HepG2 (cell line): ENCODE data around the gene HES1. TPM values are rescaled to one million over a fixed set of nuclear protein-coding genes. Genes with fewer than 3 reads are reported as not detected.

Experiments
- BCL6 ChIP-seq: IDR thresholded peaks from 2 replicates; pipeline ENCODE4 v1.6.1; 2016; ENCODE audit warnings: missing genetic modification reagents, missing compliant biosample characterization
- CBX5 ChIP-seq: sonication (generic); formaldehyde crosslinking; IDR thresholded peaks from 2 replicates; pipeline ENCODE4 v1.4.0; 2020; ENCODE audit warnings: missing genetic modification reagents, borderline replicate concordance
- ETV6 ChIP-seq: sonication (generic); formaldehyde crosslinking; conservative IDR thresholded peaks from 2 replicates; pipeline ENCODE4 v1.4.0; 2020; ENCODE audit warnings: missing genetic modification reagents
- FIP1L1 ChIP-seq: fragments of 200-400 bp; formaldehyde crosslinking; IDR thresholded peaks from 2 replicates; pipeline ENCODE4 v1.6.1; 2018; ENCODE audit warnings: low read depth, mild to moderate bottlenecking, low read length, moderate library complexity, borderline replicate concordance; ENCODE audit not compliant: insufficient read depth
- FOXP4 ChIP-seq: sonication (generic); formaldehyde crosslinking; IDR thresholded peaks from 2 replicates; pipeline ENCODE4 v1.4.0; 2020; ENCODE audit warnings: missing genetic modification reagents
- NR2C2 ChIP-seq: sonication (generic); formaldehyde crosslinking; IDR thresholded peaks from 2 replicates; pipeline ENCODE4 v1.4.0; 2020; ENCODE audit warnings: missing genetic modification reagents, mild to moderate bottlenecking, moderate library complexity, borderline replicate concordance
- NR3C1 ChIP-seq: sonication (generic); formaldehyde crosslinking; IDR thresholded peaks from 2 replicates; pipeline ENCODE4 v1.4.0; 2020; ENCODE audit warnings: missing genetic modification reagents
- POLR2A ChIP-seq, 2 experiments: IDR thresholded peaks; 2 replicates each; pipeline ENCODE4 v1.6.1; 2011; ENCODE audit warnings: low read depth in 2 of 2, low read length in 2 of 2, mild to moderate bottlenecking in 1 of 2, moderate library complexity in 1 of 2; ENCODE audit not compliant: insufficient read depth in 1 of 2
- TSC22D2 ChIP-seq: sonication (generic); formaldehyde crosslinking; IDR thresholded peaks from 2 replicates; pipeline ENCODE4 v1.5.1; 2020; ENCODE audit warnings: missing genetic modification reagents, mild to moderate bottlenecking, borderline replicate concordance
- XBP1 ChIP-seq: sonication (generic); formaldehyde crosslinking; IDR thresholded peaks from 2 replicates; pipeline ENCODE4 v1.5.0; 2020; ENCODE audit warnings: missing genetic modification reagents
- ZBTB7A ChIP-seq: sonication (generic); formaldehyde crosslinking; IDR thresholded peaks from 2 replicates; pipeline ENCODE4 v1.8.0; 2022; ENCODE audit warnings: mild to moderate bottlenecking, missing genetic modification reagents
- ZFX ChIP-seq: sonication (generic); formaldehyde crosslinking; IDR thresholded peaks from 2 replicates; pipeline ENCODE4 v1.4.0; 2020; ENCODE audit warnings: mild to moderate bottlenecking, low read depth, missing genetic modification reagents, moderate library complexity
- ZNF280D ChIP-seq: sonication (generic); formaldehyde crosslinking; IDR thresholded peaks from 2 replicates; pipeline ENCODE4 v1.5.1; 2020; ENCODE audit warnings: mild to moderate bottlenecking, missing genetic modification reagents
- ZNF3 ChIP-seq: IDR thresholded peaks from 2 replicates; pipeline ENCODE4 v1.7.0; 2017; ENCODE audit warnings: inconsistent platforms
- ZNF782 ChIP-seq: sonication (generic); formaldehyde crosslinking; IDR thresholded peaks from 2 replicates; pipeline ENCODE4 v1.4.0; 2020; ENCODE audit warnings: missing genetic modification reagents, mild to moderate bottlenecking, borderline replicate concordance
- polyA plus RNA-seq, 8 experiments: library from polyadenylated mRNA; depleted of rRNA in 3 of 8; stranded (reverse) in 7 of 8; unstranded in 1 of 8; fragments of >200 nt; fragmentation: Illumina TruSeq in 4 of 8; extraction: Trizol in 4 of 8; gene quantifications; 2 replicates each; pipeline versions ENCODE4 v1.2.1 to v1.2.3, GENCODE V29; 2011 to 2016; ENCODE audit warnings: low read depth in 4 of 8, missing spikeins in 1 of 8, mixed read lengths in 1 of 8; ENCODE audit not compliant: insufficient read depth in 1 of 8
- total RNA-seq, 5 experiments: library from RNA; depleted of rRNA; stranded (reverse); fragments of >200 nt; fragmentation: Illumina TruSeq; extraction: Trizol; gene quantifications; 2 replicates each; pipeline ENCODE4 v1.2.3, GENCODE V29; 2016; ENCODE audit warnings: low read depth in 1 of 5
- TF ChIP-seq, protein P1 (sequence below): sonication (generic); formaldehyde crosslinking; conservative IDR thresholded peaks from 2 replicates; pipeline ENCODE4 v1.4.0; 2020; ENCODE audit warnings: missing genetic modification reagents
- TF ChIP-seq, protein P2 (sequence below): sonication (generic); formaldehyde crosslinking; IDR thresholded peaks from 2 replicates; pipeline ENCODE4 v1.4.0; 2020; ENCODE audit warnings: missing genetic modification reagents
- TF ChIP-seq, protein P3 (sequence below): sonication (generic); formaldehyde crosslinking; IDR thresholded peaks from 2 replicates; pipeline ENCODE4 v1.5.0; 2020; ENCODE audit warnings: missing genetic modification reagents, mild to moderate bottlenecking, borderline replicate concordance
- TF ChIP-seq, protein P4 (sequence below): IDR thresholded peaks from 2 replicates; pipeline ENCODE4 v1.6.1; 2016; ENCODE audit warnings: missing compliant biosample characterization, missing genetic modification reagents, borderline replicate concordance

HES1 gene
- total and polyA plus RNA-seq, 2 of the 13 experiments (the other 11 are each of a cell fraction or from before 2014, with no cell fraction given): 15.4 to 19.8 TPM

DNA sequence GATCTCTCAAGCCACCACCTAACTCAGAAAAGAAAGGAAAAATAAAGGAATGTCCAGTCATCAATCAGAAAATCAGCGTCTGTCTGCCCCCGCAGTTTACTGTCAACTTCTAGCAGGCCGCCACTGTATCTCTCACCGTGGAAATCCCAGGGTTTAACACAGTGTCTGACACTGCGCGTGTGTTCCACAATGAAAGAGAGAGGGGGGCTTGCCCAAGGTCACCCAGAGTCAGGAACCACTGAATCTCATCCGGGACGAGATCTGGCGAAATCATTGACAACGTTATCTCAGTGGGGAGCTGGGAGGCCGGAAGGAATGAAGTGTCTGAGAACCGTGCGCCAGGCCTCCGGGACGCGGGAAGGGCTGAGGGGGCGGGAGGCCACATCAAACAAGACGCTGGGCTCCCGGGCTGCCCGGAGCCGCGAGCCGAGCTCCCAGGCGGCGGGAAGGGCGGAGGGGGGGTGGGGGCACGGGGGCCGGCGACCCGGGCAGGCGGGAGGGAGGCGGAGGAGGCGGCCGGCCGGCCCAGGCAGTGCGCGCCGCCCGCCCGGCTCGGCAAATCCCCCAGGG, 2.2 kb upstream of the HES1 start (continued):
- TF ChIP-seq ZBTB7A (CRISPR knock-in tag): peak; percentile 30; the same call in 1 of the 2 replicates
- TF ChIP-seq ZNF280D: 0 out of 2 replicates have a peak, but pooled peaks have one; percentile 52
- TF ChIP-seq TSC22D2 (CRISPR knock-in tag): no peak
- peak; percentile 47 for TF ChIP-seq BCL6 (CRISPR knock-in tag)
- peak; percentile 78 for TF ChIP-seq NR2C2 (CRISPR knock-in tag)
- TF ChIP-seq, protein P1, sequence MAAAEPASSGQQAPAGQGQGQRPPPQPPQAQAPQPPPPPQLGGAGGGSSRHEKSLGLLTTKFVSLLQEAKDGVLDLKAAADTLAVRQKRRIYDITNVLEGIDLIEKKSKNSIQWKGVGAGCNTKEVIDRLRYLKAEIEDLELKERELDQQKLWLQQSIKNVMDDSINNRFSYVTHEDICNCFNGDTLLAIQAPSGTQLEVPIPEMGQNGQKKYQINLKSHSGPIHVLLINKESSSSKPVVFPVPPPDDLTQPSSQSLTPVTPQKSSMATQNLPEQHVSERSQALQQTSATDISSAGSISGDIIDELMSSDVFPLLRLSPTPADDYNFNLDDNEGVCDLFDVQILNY (CRISPR knock-in tag): peak; percentile 62; the same call in 1 of the 2 replicates
- peak; percentile 26; the same call in 1 of the 2 replicates for TF ChIP-seq ZNF3
- TF ChIP-seq ZNF782: no peak
- peak in 1 of 2 experiments; percentile 50; a peak in 2 of 4 replicates for TF ChIP-seq POLR2A (IDR thresholded peaks at IDR 0.05; ENCODE audit: insufficient read depth in 1 of 2, low read depth in 2 of 2, low read length in 2 of 2)
- peak; percentile 34 for TF ChIP-seq FOXP4 (CRISPR knock-in tag)
- peak; percentile 62; the same call in 1 of the 2 replicates for TF ChIP-seq ZFX (CRISPR knock-in tag)
- no peak for TF ChIP-seq XBP1 (CRISPR knock-in tag)
- TF ChIP-seq CBX5 (CRISPR knock-in tag): 0 out of 2 replicates have a peak, but pooled peaks have one; percentile 27
- 0 out of 2 replicates have a peak, but pooled peaks have one; percentile 31 for TF ChIP-seq ETV6
- 0 out of 2 replicates have a peak, but pooled peaks have one; percentile 60 for TF ChIP-seq FIP1L1
- TF ChIP-seq, protein P2, sequence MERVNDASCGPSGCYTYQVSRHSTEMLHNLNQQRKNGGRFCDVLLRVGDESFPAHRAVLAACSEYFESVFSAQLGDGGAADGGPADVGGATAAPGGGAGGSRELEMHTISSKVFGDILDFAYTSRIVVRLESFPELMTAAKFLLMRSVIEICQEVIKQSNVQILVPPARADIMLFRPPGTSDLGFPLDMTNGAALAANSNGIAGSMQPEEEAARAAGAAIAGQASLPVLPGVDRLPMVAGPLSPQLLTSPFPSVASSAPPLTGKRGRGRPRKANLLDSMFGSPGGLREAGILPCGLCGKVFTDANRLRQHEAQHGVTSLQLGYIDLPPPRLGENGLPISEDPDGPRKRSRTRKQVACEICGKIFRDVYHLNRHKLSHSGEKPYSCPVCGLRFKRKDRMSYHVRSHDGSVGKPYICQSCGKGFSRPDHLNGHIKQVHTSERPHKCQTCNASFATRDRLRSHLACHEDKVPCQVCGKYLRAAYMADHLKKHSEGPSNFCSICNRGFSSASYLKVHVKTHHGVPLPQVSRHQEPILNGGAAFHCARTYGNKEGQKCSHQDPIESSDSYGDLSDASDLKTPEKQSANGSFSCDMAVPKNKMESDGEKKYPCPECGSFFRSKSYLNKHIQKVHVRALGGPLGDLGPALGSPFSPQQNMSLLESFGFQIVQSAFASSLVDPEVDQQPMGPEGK (CRISPR knock-in tag): peak; percentile 93
- TF ChIP-seq NR3C1 (CRISPR knock-in tag): no peak
- TF ChIP-seq, protein P3, sequence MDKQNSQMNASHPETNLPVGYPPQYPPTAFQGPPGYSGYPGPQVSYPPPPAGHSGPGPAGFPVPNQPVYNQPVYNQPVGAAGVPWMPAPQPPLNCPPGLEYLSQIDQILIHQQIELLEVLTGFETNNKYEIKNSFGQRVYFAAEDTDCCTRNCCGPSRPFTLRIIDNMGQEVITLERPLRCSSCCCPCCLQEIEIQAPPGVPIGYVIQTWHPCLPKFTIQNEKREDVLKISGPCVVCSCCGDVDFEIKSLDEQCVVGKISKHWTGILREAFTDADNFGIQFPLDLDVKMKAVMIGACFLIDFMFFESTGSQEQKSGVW (CRISPR knock-in tag): no peak
- TF ChIP-seq, protein P4, sequence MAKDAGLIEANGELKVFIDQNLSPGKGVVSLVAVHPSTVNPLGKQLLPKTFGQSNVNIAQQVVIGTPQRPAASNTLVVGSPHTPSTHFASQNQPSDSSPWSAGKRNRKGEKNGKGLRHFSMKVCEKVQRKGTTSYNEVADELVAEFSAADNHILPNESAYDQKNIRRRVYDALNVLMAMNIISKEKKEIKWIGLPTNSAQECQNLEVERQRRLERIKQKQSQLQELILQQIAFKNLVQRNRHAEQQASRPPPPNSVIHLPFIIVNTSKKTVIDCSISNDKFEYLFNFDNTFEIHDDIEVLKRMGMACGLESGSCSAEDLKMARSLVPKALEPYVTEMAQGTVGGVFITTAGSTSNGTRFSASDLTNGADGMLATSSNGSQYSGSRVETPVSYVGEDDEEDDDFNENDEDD (CRISPR knock-in tag): peak; percentile 32; the same call in 1 of the 2 replicates
